ENCODE data around the gene PPL.
"Not testable (repeated sequence)": the region's sequence is repeated elsewhere in the genome, so short reads cannot be mapped to it uniquely, and the experiment has no call there.

GRCh38 chr16:4896761-4897160 lies 40.2 kb downstream of the PPL start:
- TF ChIP-seq CTCF, POLR2A (IDR thresholded peaks at IDR 0.05): not testable (repeated sequence)
